CD4-positive, alpha-beta T cell treated with Interleukin-17A for 1 hour (primary cell): ENCODE data around the gene MROH7.

Experiments
- DNase-seq: peaks from one replicate; pipeline ENCODE4 v3.0.0-alpha.2; 2020

Gene MROH7

GRCh38 chr1:54744696-54745095, 103.1 kb downstream of the MROH7 start:
- no peak for DNase-seq

- DNase-seq: no peak
Measured at GRCh38 chr1:54745274-54745673, 103.7 kb downstream of the MROH7 start.

- no peak for DNase-seq
Measured at GRCh38 chr1:54745864-54746263, 104.3 kb downstream of the MROH7 start.

- DNase-seq: no peak
Measured at GRCh38 chr1:54748094-54748835, 106.7 kb downstream of the MROH7 start.

- DNase-seq: no peak
Measured at GRCh38 chr1:54750596-54750995, 109.0 kb downstream of the MROH7 start.

- DNase-seq: no peak
Measured at GRCh38 chr1:54751426-54751825, 109.8 kb downstream of the MROH7 start.

GRCh38 chr1:54754045-54754444, 112.5 kb downstream of the MROH7 start:
- DNase-seq: no peak

- no peak for DNase-seq
Measured at GRCh38 chr1:54754486-54755285, 113.1 kb downstream of the MROH7 start.

- no peak for DNase-seq
Measured at GRCh38 chr1:54757833-54758232, 116.2 kb downstream of the MROH7 start.

- DNase-seq: no peak
Measured at GRCh38 chr1:54758678-54759348, 117.2 kb downstream of the MROH7 start.
